Activated naive CD4-positive, alpha-beta T cell treated with anti-CD3 and anti-CD28 coated beads for 36 hours (primary cell): ENCODE measurements around the gene PLPPR5. TPM values are rescaled to one million over a fixed set of nuclear protein-coding genes. Genes with fewer than 3 reads are reported as not detected.
"Not testable (repeated sequence)": the region's sequence is repeated elsewhere in the genome, so short reads cannot be mapped to it uniquely, and the experiment has no call there.

ENCODE experiments used
- CTCF ChIA-PET: fragments of 350-600 bp; sonication (Branson Sonifier 250); formaldehyde crosslinking; loops from one replicate; lab custom pipeline; 2021; ENCODE audit warnings: antibody characterized with exemption; lab: Charles Lee
- DNase-seq: peaks from one replicate; pipeline ENCODE4 v3.0.0-alpha.2; 2020
- H3K27ac Mint-ChIP-seq: one replicate; pipeline ENCODE4 v1.8.0; 2021; ENCODE audit warnings: mild to moderate bottlenecking, mixed read lengths
- H3K27me3 Mint-ChIP-seq: one replicate; pipeline ENCODE4 v1.8.0; 2021; ENCODE audit warnings: low read depth, mixed read lengths
- H3K36me3 Mint-ChIP-seq: one replicate; pipeline ENCODE4 v1.8.0; 2021; ENCODE audit warnings: low read depth, mixed read lengths
- H3K4me1 Mint-ChIP-seq: one replicate; pipeline ENCODE4 v1.8.0; 2021; ENCODE audit warnings: low read depth, mixed read lengths
- H3K4me3 Mint-ChIP-seq: one replicate; pipeline ENCODE4 v1.8.0; 2021; ENCODE audit warnings: mild to moderate bottlenecking, moderate library complexity, mixed read lengths
- H3K9me3 Mint-ChIP-seq: one replicate; pipeline ENCODE4 v1.8.0; 2021; ENCODE audit warnings: mixed read lengths
- intact Hi-C: fragments of 100-400 bp; cut with micrococcal nuclease; formaldehyde crosslinking; loops from one replicate; pipeline ENCODE4 v1.15.1; 2023
- total RNA-seq, 2 experiments: library from RNA; stranded (reverse); gene quantifications; one replicate each; pipeline ENCODE4 v1.2.3, GENCODE V29; 2021

PLPPR5 gene, protein sequence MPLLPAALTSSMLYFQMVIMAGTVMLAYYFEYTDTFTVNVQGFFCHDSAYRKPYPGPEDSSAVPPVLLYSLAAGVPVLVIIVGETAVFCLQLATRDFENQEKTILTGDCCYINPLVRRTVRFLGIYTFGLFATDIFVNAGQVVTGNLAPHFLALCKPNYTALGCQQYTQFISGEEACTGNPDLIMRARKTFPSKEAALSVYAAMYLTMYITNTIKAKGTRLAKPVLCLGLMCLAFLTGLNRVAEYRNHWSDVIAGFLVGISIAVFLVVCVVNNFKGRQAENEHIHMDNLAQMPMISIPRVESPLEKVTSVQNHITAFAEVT
- total RNA-seq = not detected

DNA sequence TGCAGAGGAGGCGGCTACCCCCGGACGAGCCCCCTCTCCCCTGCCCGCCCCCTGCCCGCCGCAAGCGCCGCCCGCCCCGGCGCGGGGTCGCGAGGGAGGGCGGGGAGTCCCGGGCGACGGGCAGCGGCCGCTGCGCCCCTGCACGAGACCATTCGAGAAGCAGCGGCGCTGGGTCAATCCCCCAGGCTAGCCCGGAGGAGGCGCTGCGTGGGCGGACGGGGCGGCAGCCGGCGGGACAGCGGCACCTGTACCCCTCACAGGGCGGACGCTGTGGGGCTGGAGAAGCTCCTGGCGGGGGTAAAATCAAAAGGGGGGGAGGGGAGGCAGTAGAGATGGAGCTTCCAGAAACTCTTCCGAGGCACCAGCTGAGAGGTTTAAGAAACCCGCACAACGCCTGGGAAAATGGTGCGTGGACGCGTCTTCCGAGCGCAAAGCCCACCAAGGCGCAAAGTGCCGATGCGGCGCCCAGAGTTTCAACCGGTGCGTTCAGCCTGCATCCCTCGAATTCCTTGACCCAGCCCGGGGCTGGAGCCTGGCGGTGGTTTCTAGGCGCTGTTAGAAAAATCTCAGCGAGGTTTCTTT is at the start of gene PLPPR5:
TSS of gene PLPPR5 (minus strand) at position 1 of the 582 bp plus-strand sequence. CDS start 190 bp downstream, outside the sequence.
- intact Hi-C loops = no loop called here
- Mint-ChIP-seq H3K27me3 (peaks cover 34% of the 10 kb centered on the region), H3K4me3 (peak within 1 kb of the TSS; percentile 63), H3K4me1 (peaks cover 5% of the 10 kb centered on the region), H3K27ac (no peak within 1 kb of the TSS), H3K36me3 (no peaks in the 10 kb centered on the region), H3K9me3 (no peaks in the 10 kb centered on the region)
- peak; percentile 27 for DNase-seq
- CTCF ChIA-PET = interaction anchor here (0.7 kb wide), 1 partner anchor 1567 kb away, joined by 3 read pairs; no protein-coding TSS in a partner anchor

DNA sequence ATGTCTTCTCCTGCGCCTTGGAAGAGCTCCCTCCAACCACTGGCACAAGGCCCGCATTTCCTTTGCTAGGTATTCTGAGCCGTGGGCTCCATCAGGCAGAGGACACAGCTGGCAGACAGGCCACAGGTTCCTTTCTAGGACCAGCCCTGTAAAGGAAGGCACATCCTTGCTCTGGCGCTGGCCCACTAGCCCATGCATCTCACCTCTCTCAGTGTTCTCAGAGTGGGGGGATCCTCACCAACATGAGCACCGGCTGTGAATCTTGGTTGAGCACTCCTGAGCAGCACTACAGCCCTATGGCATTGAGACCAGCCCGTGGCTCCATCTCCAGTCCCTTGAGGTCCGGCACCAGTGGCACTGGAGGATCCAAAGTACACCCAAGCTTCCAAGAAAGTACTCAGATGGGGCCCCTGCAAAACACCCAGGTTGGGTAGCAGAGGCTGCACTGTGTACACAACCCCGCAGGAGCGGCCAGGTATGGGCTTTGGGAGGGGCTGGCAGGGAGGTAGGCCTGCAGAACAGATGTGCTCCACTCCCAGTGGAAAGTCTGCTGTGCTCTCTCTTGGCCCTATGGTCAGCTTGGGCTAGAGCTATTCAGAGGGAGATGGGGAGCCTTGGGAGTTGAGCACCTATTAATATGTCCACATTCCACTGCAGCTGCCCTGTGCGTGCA is 47.1 kb upstream of the PLPPR5 start:
- no peaks in the 10 kb centered on the region for H3K36me3 Mint-ChIP-seq
- H3K4me1 Mint-ChIP-seq = no peaks in the 10 kb centered on the region
- no peak for DNase-seq
- CTCF ChIA-PET = interaction anchor here (1.0 kb wide), 1 partner anchor 43 kb away, joined by 5 read pairs; no protein-coding TSS in a partner anchor
- no peaks in the 10 kb centered on the region for H3K9me3 Mint-ChIP-seq
- intact Hi-C loops = no loop called here
- no peak overlapping the region for H3K4me3 Mint-ChIP-seq
- no peak overlapping the region for H3K27ac Mint-ChIP-seq
- peaks cover 3% of the 10 kb centered on the region for H3K27me3 Mint-ChIP-seq

DNA sequence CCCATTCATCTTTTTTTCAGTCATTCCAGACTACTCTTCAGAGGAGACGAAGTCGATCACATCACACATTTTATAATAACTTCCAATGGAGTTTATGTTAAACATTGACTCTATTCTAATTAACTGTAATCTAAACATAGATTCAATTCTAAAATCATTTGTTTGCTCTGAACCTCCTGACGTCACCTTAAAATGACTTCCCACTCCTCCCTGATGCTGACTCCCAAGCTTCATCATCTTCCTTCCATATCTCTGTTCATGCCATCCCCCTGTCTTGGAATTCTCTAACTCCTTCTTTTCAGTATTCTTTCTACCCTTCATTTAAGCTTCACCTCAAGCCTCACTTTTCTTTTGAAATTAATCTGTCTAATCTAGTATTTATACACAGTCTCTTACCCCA is 45.1 kb upstream of the PLPPR5 start:
- Mint-ChIP-seq H3K4me1 (no peaks in the 10 kb centered on the region), H3K27me3 (no peaks in the 10 kb centered on the region), H3K27ac (no peak overlapping the region), H3K36me3 (no peaks in the 10 kb centered on the region), H3K4me3 (no peak overlapping the region), H3K9me3 (no peaks in the 10 kb centered on the region)
- intact Hi-C loops = no loop called here
- CTCF ChIA-PET = no interaction called here
- DNase-seq = no peak

DNA sequence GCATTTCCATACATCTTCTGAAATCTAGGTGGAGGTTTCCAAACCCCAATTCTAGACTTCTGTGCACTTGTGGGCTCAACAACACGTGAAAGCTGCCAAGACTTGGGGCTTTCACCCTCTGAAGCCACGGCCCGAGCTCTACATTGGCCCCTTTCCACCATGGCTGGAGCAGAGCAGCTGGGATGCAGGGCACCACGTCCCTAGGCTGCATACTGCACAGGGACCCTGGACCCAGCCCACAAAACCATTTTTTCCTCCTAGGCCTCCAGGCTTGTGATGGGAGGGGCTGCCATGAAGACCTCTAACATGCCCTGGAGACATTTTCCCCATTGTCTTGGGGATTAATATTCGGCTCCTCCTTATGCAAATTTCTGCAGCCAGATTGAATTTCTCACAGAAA is 32.1 kb upstream of the PLPPR5 start:
- peaks cover 38% of the 10 kb centered on the region for H3K9me3 Mint-ChIP-seq
- CTCF ChIA-PET, H3K27ac Mint-ChIP-seq: not testable (repeated sequence)

DNA sequence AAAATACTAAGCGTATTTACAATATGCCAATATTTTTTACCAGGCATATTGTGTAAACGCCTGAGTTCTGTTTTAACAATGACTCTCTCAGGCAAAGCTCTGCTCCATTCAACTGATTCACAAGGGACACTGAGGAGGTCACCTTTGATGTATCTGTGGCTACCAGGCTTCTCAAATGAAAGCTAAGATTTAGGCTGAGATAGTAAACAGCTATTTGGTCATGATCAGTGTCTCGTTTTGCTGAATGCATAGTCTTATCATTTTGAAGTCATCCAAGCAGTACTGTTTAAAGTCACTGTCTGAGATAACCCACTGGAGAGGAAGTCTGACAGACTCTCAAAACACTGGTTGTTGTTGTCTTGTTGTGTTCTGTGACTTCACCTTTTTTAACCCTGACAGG is 13.7 kb upstream of the PLPPR5 start:
- CTCF ChIA-PET = no interaction called here
- Mint-ChIP-seq H3K27me3 (peaks cover 2% of the 10 kb centered on the region), H3K9me3 (no peaks in the 10 kb centered on the region), H3K36me3 (no peaks in the 10 kb centered on the region), H3K4me1 (no peaks in the 10 kb centered on the region), H3K27ac (no peak overlapping the region), H3K4me3 (no peak overlapping the region)
- intact Hi-C loops = no loop called here
- DNase-seq = no peak

More for the DNA sequence above, 32.1 kb upstream of the PLPPR5 start:
- H3K4me3 Mint-ChIP-seq, H3K27me3 Mint-ChIP-seq, intact Hi-C loops, H3K36me3 Mint-ChIP-seq, H3K4me1 Mint-ChIP-seq, DNase-seq: not testable (repeated sequence)

DNA sequence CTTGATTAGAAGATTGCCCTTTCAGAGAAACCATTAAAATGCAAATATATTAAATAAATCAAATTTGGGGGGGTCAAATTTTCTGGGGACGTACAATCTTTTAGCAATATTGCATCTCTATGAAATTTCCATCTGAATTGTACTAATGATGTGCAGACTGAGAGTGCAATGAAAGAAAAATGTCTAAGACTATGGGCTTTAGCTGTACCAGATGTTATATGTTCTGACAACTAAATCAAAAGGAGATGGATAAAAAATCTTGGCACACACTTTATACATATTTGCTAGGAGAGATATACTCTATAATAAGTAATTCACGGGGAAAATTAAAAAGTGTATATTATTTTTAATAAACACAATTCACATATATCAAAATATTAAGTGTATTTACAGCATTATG is 13.0 kb upstream of the PLPPR5 start:
- no peak for DNase-seq
- no peaks in the 10 kb centered on the region for H3K4me1 Mint-ChIP-seq
- no peaks in the 10 kb centered on the region for H3K36me3 Mint-ChIP-seq
- no peaks in the 10 kb centered on the region for H3K9me3 Mint-ChIP-seq
- intact Hi-C loops = no loop called here
- no peak overlapping the region for H3K4me3 Mint-ChIP-seq
- peaks cover 2% of the 10 kb centered on the region for H3K27me3 Mint-ChIP-seq
- H3K27ac Mint-ChIP-seq = no peak overlapping the region
- CTCF ChIA-PET = no interaction called here

DNA sequence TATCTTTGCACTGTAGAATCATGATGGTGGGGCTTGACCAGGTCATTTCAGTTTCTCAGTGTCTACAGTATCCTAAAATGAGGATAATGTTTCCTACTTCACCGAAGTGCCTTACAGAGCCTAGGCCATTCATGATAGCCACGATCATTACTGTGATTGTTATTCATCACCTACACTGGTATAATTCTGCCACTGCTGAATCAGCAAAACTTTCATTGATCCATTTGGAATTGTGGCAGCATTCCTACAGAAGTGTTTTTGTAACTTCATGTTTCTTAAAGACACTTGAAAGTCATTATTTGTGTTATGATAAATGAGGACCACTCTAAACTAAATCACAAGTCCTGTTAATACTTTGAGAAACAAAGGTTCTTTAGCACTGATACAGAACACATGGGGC is 6.0 kb upstream of the PLPPR5 start:
- Mint-ChIP-seq H3K9me3 (no peaks in the 10 kb centered on the region), H3K27me3 (peaks cover 16% of the 10 kb centered on the region), H3K4me1 (no peaks in the 10 kb centered on the region), H3K27ac (no peak overlapping the region), H3K4me3 (no peak overlapping the region), H3K36me3 (no peaks in the 10 kb centered on the region)
- CTCF ChIA-PET = no interaction called here
- DNase-seq = no peak
- intact Hi-C loops = no loop called here

DNA sequence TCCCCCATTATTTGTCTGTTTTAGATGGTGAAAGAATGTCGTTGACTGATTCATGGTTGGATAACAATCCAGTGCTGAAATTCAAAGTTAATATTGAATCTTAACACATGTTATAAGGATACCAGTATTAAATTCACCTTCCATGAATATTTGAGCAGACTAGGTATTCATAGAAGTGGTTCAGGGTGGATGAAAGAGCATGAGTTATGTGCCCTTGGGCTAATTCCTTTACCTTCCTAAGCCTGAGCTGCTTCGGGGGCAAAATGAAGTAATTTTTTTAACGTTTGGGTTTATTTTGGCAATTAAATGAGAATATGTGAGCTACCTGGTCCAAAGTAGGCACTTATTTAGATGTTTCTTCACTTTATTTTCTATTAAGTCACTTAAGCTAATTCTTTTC is 2.7 kb upstream of the PLPPR5 start:
- no peaks in the 10 kb centered on the region for H3K36me3 Mint-ChIP-seq
- peaks cover 5% of the 10 kb centered on the region for H3K4me1 Mint-ChIP-seq
- no peak overlapping the region for H3K4me3 Mint-ChIP-seq
- intact Hi-C loops = no loop called here
- no peak for DNase-seq
- CTCF ChIA-PET = interaction anchor here (0.6 kb wide), 1 partner anchor 673 kb away, joined by 3 read pairs; no protein-coding TSS in a partner anchor
- no peaks in the 10 kb centered on the region for H3K9me3 Mint-ChIP-seq
- H3K27me3 Mint-ChIP-seq = peaks cover 30% of the 10 kb centered on the region
- H3K27ac Mint-ChIP-seq = no peak overlapping the region

DNA sequence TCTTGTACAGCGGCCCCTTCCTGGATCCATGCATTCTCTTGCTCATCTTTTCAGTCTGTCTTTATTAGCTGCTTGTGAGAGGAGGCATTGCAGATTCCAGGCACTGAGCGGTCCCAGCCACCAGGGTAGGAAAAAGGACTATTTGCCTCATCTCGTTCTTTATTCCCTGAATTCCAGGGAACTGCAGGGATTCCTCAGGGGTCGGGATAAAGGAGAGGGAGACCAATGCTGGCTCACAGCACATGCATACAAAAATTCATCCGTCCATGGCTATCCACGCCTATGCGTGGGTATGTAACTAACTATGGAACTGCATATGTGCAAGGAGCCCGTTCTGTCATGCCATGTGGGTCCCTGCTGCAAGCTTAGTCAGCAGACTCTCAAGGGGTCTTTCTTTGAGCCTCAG is 879 bp upstream of the PLPPR5 start:
- CTCF ChIA-PET = interaction anchor here (0.7 kb wide), 1 partner anchor 1568 kb away, joined by 3 read pairs; no protein-coding TSS in a partner anchor
- intact Hi-C loops = no loop called here
- no peaks in the 10 kb centered on the region for H3K36me3 Mint-ChIP-seq
- peaks cover 5% of the 10 kb centered on the region for H3K4me1 Mint-ChIP-seq
- DNase-seq = no peak
- H3K27me3 Mint-ChIP-seq = peaks cover 31% of the 10 kb centered on the region
- H3K9me3 Mint-ChIP-seq = no peaks in the 10 kb centered on the region
- H3K4me3 Mint-ChIP-seq = peak overlapping the region; percentile 57
- H3K27ac Mint-ChIP-seq = no peak overlapping the region

DNA sequence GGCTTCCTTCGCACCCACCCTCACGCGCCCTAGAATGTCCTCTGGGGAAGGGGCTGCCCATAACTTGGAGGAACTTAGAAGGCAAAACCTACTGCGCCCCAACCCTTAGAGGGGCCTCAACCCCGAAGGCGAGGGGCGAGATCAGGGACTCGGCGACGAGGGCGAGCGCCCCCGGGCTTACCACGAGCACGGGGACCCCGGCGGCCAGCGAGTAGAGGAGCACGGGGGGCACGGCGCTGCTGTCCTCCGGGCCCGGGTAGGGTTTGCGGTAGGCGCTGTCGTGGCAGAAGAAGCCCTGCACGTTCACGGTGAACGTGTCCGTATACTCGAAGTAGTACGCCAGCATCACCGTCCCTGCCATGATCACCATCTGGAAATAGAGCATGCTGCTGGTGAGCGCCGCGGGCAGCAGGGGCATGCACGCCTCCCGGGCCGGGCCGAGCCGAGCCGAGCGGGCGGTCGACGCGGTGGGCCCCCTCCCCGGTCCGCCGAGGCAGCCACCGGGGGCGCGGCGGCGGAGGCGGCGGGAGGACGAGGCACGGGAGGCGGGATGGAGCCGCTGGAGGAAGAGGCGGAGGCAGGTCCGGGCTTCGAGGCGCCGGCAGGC is 304 bp downstream of the PLPPR5 start:
- intact Hi-C loops = no loop called here
- CTCF ChIA-PET = no interaction called here
- peak; percentile 28 for DNase-seq
- H3K27ac Mint-ChIP-seq = no peak overlapping the region
- peaks cover 5% of the 10 kb centered on the region for H3K4me1 Mint-ChIP-seq
- H3K27me3 Mint-ChIP-seq = peaks cover 40% of the 10 kb centered on the region
- no peaks in the 10 kb centered on the region for H3K9me3 Mint-ChIP-seq
- H3K4me3 Mint-ChIP-seq = peak overlapping the region; percentile 63
- no peaks in the 10 kb centered on the region for H3K36me3 Mint-ChIP-seq

DNA sequence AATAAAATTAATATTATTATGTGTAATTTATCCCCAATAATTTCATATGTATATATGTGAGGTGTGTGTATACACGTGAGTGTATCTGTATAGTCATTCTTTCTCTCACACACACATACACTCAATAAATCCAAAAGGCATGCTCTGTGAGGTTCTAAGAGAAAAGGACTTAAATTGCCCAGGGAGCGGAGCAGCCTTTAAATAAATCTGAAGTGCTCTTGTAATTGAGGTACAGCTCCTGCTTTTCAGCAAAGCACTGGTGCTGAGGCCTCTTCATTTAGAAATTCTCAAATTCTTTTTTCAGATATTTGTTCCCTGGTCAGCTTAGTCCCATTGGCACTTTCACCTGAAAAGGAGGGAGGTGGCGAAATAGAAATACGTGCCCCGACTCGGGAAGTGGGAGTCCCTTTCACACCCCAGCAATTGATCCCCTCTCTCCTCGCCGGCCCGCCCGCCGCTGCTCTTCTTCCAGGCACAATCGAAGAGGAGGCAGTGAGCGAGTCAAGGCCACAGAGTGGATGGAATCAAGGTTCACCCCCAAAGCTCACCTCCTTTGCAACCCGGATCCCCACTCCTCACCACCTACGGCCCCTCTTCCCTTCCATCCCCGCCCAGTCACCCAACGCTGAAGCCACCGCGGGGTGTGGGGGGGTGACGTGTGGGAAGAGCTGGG is 944 bp downstream of the PLPPR5 start:
- H3K36me3 Mint-ChIP-seq = no peaks in the 10 kb centered on the region
- peaks cover 40% of the 10 kb centered on the region for H3K27me3 Mint-ChIP-seq
- CTCF ChIA-PET = no interaction called here

DNA sequence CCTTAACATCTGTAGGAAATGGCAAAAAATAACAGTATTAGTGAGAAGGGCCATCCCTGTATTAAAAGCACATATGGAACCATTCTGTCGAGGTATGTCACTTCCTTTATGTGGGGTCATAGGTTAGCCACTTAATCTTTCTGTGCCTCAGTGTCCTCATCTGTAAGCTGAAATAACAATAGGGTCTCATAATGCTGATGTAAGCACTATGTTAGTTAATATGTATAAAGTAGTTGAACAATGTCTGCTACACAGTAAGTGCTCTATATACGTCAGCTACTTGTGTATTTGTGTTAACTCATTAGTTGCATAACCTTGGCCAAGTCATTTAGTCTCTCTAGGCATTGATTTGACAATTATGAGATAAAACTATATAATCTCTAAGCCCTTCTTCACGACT is 11.8 kb downstream of the PLPPR5 start:
- Mint-ChIP-seq H3K27me3 (peaks cover 3% of the 10 kb centered on the region), H3K27ac (no peak overlapping the region), H3K4me3 (no peak overlapping the region), H3K4me1 (peaks cover 10% of the 10 kb centered on the region), H3K9me3 (no peaks in the 10 kb centered on the region), H3K36me3 (no peaks in the 10 kb centered on the region)
- CTCF ChIA-PET = no interaction called here
- intact Hi-C loops = loop anchor here (5.0 kb wide), 1 partner anchor 201 kb away; no protein-coding TSS in a partner anchor
- DNase-seq = no peak

More for the DNA sequence above, 944 bp downstream of the PLPPR5 start:
- Mint-ChIP-seq H3K9me3 (no peaks in the 10 kb centered on the region), H3K27ac (no peak overlapping the region), H3K4me1 (peaks cover 5% of the 10 kb centered on the region), H3K4me3 (peak overlapping the region; percentile 52)
- intact Hi-C loops = no loop called here
- DNase-seq = no peak
